Left cardiac atrium (tissue), 4 donors: Measurements from ENCODE around the gene MSANTD2. TPM values are rescaled to one million over a fixed set of nuclear protein-coding genes. Genes with fewer than 3 reads are reported as not detected.

Experiments
- ATAC-seq, 2 donors: fragments of 200-7000 bp; cut with Tn5 transposase; one replicate each; pipeline ENCODE4 v1.9.1; 2020; ENCODE audit warnings: mild to moderate bottlenecking in 2 of 2, moderate library complexity in 2 of 2
- DNase-seq: peaks from one replicate; pipeline ENCODE4 v3.0.0-alpha.2; 2020
- intact Hi-C, 2 donors: fragments of 100-400 bp; cut with DNase I; formaldehyde crosslinking; loops; one replicate each; pipeline versions ENCODE4 v1.14.1 to v1.15.1; 2022 to 2023
- total RNA-seq, 2 donors: library from RNA; stranded (reverse); fragmentation: NEBNext Ultra II Directional; extraction: Animal tissue kit (Norgen Biotek cat#: 25700); gene quantifications; one replicate each; pipeline ENCODE4 v1.2.1, GENCODE V29; 2021
- donor health status: DM: no; HTN: yes; CAD: no.
- donor health status: DM: no; HTN: yes; CAD: no; lungs with severe emphysema.
- donor health status: DM: yes; HTN: yes; CAD: no.
- donor health status: Dilated cardiomyopathy.

MSANTD2 gene
- total RNA-seq, 2 donors from 2014 or later = 4.3 to 5.5 TPM

DNA sequence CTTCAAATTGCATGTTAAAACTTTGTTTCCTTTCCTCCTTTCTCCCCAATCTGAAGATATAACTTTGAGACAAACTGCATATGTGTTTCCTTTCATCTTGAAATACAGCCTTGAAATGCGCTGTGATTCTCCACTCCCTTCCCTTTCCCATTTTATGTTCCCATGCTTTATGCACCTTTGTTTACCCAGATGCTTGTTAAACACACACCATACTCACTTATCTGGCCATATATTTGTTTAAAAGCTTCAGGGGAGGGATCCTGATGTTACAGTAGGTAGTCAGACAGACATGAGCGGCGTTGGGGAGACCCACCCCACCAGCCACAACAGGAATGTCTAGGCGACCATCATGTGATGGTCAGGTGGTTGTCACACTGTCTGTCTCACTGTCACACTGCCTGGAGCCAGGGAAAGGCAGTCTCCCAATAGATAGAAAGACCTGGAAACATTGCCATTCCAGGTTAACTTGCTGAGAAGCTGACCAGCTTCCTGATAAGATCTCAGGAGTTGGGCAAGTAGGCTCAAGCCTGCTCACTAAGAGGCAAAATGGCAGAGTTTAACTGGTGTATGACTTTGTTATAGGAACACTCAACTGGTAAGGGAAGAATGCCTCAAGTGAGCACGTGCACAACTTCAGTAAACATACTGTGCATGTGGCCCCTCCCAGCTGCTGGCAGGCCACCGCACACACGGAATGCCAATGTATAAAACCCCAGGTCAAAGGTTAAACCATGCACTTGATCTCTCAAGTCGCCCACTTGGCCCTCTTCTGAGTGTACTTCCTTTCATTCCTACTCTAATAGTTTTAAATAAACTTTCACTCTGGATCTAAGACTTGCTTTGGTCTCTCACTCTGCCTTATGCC lies 23.5 kb upstream of the MSANTD2 start:
- DNase-seq = no peak
- intact Hi-C loops = no loop called here
- ATAC-seq = no peak

DNA sequence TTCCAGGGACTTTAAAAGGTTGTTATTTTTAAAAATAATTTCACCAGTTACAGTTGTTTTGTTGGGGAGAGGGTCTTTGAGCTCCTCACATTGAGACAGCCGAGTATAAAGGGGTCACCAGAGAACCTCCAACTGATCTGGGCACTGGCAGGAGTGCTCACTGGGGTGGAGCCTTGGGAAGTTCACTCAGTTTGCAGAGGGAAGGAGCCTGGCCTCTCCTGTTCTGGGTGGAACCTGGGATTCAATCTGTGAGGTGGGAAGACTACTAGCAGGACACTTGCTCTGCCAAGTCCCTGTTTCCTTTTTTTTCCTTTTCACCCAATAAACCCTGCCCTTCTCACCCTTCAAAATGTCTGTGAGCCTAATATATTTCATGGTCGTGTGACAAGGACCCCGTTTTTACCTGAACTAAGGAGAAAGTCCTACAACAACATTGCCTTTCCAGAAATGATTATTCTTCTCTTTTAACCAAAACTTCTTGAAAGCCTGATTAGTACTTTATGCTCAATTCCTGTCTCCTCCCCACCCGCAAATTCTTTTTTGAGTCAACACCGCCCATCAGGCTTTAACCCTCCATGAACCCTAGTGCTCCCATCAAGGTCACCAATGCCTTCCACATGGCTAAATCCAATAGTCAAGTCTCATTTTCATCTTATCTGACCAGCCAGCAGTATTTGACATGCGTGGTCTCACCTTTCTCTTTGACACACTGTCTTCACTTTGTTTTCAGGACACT lies 22.0 kb upstream of the MSANTD2 start:
- intact Hi-C loops = no loop called here
- DNase-seq (no peak), ATAC-seq (no peak)

DNA sequence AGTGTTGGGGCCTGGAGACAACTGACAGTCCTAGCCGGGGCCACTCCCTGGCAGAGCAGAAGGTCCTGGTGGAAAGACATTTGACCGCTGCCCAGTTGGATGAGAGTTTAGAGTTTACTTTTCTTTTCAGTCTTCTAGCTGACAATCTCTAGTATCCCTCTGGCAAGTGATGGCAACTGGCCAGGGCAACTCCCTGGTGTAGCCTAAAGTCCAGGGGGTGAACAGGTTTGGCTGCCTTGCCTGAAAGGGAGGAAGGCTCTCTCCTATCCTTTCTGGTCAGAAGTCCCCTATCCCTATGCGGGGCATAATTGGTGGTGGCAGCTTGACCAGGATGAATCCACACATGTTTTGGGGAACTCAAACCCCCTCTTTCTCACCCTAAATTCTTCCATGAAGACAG lies 16.8 kb upstream of the MSANTD2 start:
- DNase-seq (no peak), ATAC-seq (no peak)
- intact Hi-C loops = no loop called here

DNA sequence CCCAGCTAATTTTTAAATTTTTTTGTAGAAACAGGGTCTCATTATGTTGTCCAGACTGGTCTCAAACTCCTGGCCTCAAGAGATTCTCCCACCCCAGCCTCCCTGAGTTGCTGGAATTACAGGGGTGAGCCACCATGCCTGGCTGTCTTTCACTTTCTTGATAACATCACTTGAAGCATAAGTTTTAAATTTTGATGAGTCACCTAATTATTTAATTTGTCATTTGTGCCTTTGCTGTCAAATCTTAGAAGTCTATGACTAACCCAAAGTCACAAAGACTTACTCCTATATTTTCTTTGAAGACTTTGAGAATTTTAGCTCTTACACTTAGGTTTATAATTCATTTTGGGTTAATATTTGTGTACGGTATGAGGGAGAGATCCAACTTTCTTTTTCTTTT lies 14.5 kb upstream of the MSANTD2 start:
- intact Hi-C loops = no loop called here
- DNase-seq (no peak), ATAC-seq (no peak)

DNA sequence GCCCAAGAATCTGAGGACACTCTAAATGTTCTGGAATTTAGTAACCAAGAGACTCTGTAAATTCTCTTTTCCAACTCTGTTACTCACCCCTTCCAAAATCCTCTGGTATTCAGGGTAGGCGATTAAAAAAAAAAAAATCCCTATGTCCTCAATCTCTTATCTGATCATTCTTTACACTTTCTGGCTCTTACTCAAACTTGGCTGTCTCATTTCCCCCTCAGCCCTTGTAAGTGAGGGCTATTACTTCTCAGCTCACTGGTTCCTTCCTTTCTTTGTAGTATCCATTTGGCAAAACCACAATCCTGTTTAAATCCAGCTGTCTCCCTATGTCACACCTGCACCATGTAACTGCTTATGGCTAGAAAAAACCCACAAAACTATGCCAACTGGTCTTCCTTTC lies 12.7 kb upstream of the MSANTD2 start:
- ATAC-seq = no peak
- DNase-seq = no peak

DNA sequence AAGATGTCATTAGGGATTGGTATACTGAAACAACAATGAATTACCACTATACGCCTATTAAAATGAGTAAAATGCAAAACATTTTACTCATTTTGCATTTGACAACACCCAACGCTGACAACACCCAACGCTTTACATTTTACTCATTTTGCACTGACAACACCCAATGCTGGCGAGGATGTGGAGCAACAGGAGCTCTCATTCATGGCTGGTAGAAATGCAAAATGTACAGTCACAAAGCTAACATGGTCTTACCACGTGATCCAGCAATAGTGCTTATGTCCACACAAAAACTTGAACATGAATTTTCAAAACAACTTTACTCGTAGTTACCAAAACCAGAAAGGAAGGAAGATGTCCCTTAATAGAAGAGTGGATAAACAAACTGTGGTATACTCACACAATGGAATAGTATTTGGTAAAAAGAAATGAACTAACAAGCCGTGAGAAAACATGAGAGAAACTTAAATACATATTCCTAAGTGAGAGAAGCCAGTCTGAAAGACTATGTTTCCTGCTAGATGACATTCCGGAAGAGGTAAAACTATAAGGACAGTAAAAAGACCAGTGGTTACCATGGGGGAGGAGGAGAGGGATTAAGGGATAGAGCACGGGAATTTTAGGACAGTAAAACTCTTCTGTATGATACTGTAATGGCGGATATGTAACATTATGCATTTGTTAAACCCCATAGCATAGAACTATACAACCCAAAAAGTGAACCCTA lies 11.4 kb upstream of the MSANTD2 start:
- DNase-seq (no peak), ATAC-seq (no peak)
- intact Hi-C loops = no loop called here

More for the DNA sequence above, 12.7 kb upstream of the MSANTD2 start:
- intact Hi-C loops = no loop called here

DNA sequence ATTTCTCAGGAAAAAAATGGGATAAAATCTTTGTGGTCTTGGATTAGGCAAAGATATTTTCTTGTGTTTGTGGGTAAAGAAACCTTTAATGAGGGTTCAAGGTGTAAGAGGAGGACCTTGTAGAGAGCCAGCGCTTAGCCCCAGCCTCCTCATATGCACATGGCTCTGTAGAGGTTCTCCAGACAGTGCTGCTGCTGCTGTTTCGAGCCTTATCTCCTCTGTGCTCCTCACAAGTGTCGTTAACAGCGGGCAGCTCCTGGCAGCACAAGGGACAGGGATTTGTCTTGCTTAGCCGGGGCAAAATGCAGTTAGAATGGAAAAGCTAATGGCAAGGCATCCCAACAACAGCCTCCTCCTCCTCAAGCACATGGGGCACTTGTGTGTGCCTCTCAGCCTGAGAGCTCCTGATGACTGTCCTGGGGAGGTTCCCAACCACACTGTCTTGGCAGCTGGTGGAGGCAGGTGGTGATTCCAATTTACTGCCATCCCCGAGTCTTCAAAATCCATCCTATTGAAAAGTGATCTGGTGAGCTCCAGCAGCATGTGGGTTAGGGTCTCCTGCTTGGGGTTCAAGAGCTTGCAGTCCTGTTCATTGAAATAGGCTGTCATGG lies 7.6 kb upstream of the MSANTD2 start:
- DNase-seq (no peak), ATAC-seq (peak in 1 of 2 donors; percentile 56)
- intact Hi-C loops = no loop called here

DNA sequence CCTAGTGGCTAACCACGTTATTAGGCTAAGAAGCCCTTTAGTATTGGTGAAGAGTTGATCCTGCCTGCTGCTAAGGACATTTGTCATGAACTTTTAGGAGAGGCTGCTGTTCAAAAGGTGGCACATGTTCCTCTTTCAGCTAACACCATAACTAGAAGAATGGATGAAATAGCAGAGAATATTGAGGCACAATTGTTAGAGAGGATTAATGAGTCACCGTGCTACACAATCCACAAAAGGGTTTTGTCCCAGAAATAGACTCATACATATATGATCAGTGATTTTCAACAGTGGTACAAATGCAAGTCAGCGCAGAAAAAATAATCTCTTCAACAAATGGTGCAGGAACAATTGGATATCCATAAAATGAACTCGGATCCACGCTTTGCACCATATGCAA lies 7.0 kb upstream of the MSANTD2 start:
- ATAC-seq (no peak), DNase-seq (no peak)
- intact Hi-C loops = no loop called here

DNA sequence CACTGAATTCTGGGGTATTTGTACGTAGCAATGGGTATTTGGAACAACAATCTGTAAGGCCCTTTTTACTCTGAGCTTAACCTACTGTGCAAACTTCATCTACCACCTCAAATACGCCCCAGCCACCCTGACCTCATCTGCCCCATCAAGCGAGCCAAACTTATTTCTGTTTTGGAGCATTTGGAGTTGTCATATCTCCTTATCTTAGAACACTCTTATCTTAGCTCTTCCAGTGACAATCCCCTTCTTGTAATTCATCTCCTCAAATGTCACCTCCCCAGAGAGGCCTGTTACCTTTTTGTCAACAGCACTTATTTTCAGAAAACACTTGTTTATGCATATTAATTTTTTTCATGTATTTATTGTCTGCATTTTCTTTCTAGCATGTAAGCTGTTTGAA lies 4.7 kb upstream of the MSANTD2 start:
- intact Hi-C loops = no loop called here
- ATAC-seq (no peak), DNase-seq (no peak)

DNA sequence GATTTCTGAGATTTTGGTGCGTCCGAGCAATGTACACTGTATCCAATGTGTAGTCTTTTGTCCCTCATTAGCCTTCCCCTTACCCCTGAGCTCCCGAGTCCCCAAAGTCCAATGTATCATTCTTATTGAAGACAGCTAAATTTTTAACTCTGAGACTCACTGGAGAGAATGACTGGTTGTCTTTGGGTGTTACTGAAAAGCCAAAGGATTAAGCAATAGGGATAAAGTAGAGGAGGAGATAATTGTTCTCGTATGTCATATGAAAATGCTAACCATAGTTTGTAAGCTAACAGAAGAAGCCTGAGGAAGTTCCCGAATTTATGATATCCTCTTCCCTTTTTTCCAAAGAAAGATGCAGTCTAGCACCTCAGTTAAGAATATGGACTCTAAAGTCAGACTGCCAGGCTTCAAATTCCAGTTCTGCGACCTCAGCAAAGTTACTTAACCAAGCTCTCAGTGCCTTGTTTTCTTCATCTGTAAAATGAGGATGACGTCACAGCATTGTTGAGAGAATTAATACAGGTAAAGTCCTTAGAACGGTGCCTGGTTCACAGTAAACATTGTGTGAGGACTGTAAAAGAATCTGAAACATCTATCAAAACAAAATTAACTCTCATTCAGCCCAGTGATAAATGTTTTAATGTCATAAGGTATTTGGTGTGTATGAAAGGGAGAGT lies 1.6 kb upstream of the MSANTD2 start:
- no peak for ATAC-seq
- no peak for DNase-seq
- intact Hi-C loops = no loop called here

DNA sequence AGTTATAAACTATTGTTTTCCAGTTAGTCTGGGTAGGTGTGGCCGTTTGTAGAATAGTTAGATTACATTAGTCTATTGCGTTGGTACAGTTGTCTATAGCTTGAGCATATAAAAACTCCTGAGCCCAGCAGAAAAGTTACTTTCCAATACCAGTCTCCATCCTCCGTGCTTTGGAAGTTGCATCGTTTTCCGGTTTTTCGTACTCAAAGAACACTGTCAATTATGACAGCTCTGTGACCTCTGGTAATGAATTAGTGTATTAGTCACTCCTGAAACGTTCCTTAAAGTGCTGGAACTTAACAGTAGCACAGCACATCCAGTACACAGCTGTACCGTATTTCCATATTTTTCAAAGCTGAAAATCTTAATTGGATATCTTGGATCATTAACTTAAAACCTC lies 808 bp upstream of the MSANTD2 start:
- intact Hi-C loops = no loop called here
- ATAC-seq (peak in 1 of 2 donors; percentile 42), DNase-seq (no peak)

DNA sequence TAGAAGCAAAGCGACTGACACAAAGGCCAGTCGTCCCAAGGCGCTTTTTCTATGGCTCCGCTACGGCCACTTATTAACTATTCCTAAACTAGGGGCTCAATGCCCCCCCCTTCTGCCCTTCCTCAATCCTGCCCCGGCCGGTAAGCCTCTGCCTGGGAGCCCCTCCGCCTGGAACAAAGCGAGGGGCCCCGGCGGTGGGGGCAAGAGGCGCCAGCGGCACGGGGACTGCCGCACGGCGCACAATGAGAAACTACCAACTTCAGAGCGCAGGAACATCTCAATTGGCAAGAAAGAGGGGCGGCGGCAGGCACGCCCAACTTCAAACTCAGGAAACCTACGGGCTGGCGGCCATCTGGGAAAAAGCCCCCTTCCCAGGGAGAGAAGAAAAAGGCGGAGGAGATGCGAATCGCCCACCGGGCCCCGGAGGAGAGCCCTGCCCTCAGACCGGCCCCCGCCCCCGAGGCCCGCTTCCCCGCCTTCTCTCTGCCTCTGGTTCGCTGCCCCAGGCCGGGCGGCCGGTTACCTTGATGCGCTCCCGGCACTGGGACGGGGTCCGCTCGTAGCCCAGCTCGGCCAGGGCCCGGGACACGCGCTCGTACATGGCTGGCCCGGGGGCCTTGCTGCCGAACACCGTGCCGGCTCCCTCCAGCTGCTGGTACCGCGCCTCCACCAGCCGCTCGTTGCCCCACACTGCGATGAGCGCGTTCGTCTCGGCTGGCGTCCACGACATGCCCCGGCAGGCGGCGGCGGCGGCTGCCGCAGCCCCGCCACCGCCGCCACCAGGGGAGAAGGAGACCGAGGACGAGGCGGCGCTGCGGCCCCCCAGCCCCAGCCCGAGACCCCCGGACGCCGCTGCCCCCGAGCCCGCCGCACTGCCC lies 619 bp downstream of the MSANTD2 start:
- intact Hi-C loops = no loop called here
- peak; percentile 38 for DNase-seq

DNA sequence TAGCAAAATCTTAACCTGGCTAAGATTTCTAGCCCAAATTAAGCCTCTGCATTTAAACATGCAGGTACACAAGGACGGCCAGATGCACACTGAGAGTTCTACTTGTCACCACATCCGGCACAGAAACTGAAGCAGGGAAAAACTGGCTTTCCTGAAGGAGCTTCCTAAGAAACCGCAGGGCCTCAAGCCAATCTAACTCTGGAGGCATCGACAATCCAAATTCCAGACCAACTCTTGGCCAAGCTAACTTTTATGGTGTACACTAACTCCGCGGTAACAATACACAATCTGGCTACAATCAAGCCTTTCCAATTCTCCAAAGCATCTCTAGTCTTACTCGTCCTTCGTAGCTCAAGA lies 1.2 kb downstream of the MSANTD2 start:
- no peak for ATAC-seq
- DNase-seq = no peak
- intact Hi-C loops = no loop called here

More for the DNA sequence above, 619 bp downstream of the MSANTD2 start:
- ATAC-seq = peak; percentile 29 to 41

DNA sequence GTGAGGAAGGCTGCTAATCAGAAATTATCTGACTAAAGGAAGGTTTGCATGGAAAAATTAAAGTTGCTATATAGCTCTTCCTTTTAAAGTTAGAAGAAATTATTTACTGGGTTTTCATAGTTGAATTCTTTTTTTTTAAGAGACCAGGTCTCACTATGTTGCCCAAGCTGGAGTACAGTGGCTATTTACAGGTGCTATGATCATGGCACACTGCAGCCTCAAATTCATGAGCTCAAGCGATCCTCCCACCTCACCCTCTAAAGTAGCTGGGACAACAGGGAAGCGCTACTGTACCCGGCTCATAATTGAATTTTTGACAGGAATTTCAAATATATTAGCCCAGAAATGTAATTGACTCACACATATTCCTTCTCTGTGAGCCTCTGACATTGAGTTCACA lies 3.9 kb downstream of the MSANTD2 start:
- intact Hi-C loops = no loop called here
- ATAC-seq = no peak
- DNase-seq = no peak

DNA sequence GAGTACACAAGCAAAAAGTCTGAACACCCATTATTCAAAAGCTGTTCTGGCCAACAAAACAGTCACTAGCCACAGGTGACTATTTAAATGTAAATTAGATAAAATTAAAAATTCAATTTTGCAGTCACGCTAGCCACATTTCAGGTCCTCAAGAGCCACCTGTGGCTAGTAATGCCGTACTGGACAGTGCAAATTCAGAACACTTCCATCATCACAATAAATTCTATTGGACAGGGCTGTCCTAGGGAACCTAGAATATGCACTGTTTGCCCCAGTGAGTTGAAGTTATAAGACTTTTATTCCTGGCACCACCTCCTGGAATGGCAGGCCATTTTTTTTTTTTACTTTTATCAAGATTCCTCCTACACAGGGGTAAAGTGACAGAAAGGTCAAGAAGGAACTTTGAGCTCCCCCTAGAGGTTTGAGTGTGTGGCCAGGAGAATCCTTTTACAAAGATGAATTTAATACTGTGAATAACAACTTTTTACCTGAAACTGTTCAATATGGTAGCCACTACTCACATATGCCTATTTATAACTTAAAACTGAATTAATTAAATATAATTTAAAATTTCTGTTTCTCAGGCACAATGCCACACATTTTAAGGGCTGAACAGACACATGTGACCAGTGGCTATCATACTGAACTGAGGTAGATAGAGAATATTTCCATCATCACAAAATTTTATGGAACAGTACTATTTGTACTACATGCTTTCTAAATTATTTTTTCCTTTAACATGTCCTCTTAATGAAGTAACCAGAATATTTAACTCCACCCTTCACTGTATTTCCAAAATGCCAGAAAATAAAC lies 6.5 kb downstream of the MSANTD2 start:
- intact Hi-C loops = no loop called here
- peak; percentile 34 to 45 for ATAC-seq

DNA sequence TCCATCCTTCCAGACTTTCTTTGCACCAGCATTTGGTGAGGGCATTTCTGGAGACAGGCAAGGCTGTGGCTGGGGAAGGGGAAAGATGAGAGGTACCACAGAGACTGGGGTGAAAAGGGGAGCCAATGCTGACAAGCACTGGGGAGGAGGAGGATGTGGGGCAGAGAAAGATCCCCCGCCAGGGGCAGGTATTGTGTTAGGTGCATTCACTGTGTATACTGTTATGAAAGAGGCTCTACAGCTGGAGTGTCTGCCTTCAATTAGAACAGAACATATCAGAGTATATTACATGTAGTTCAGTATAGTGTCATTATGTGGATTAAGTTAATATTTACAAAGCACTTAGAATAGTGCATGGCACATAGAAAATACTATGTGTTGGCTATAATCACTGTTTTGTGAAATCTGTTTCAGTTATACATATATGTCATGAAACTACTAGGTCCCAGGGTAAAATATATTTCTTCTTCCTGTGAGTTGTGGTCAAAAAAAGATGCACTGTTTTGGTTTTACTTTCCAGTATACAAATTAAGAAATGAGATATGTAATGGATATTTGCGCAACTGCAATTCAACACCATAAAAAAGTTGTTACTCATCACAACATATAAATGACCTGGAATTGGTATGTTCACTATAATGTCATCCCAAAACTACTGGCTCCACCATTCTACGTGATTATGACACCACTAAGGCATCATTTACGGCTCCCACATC lies 8.4 kb downstream of the MSANTD2 start:
- DNase-seq (no peak), ATAC-seq (no peak)
- intact Hi-C loops = no loop called here

More for the DNA sequence above, 6.5 kb downstream of the MSANTD2 start:
- no peak for DNase-seq

DNA sequence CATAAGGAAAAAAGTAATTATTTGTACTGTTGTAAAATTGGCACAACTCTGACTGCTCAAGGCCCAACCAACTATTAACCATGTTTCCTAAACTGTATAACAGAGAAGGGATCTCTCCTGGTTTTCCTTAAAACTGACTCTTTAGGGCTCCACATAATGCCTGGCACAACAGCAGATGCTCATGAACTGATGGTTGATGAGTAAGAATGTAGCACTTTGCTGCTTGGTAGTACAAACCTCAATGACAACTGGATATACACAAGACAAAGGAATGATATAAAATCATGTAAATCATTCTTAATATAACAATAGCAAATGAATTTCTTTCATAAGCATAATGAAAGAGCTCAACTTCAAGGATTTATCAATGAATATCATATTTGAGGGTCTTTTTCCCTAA lies 11.7 kb downstream of the MSANTD2 start:
- DNase-seq (no peak), ATAC-seq (no peak)
- intact Hi-C loops = no loop called here
